GM15510 (cell line): ENCODE results near the gene KCNK17.

Source experiments
- POLR2A ChIP-seq: IDR thresholded peaks from 3 replicates; pipeline ENCODE4 v1.6.1; 2011; ENCODE audit warnings: borderline replicate concordance; ENCODE audit not compliant: insufficient read length; ENCODE audit errors: extremely low read depth

KCNK17 gene

DNA sequence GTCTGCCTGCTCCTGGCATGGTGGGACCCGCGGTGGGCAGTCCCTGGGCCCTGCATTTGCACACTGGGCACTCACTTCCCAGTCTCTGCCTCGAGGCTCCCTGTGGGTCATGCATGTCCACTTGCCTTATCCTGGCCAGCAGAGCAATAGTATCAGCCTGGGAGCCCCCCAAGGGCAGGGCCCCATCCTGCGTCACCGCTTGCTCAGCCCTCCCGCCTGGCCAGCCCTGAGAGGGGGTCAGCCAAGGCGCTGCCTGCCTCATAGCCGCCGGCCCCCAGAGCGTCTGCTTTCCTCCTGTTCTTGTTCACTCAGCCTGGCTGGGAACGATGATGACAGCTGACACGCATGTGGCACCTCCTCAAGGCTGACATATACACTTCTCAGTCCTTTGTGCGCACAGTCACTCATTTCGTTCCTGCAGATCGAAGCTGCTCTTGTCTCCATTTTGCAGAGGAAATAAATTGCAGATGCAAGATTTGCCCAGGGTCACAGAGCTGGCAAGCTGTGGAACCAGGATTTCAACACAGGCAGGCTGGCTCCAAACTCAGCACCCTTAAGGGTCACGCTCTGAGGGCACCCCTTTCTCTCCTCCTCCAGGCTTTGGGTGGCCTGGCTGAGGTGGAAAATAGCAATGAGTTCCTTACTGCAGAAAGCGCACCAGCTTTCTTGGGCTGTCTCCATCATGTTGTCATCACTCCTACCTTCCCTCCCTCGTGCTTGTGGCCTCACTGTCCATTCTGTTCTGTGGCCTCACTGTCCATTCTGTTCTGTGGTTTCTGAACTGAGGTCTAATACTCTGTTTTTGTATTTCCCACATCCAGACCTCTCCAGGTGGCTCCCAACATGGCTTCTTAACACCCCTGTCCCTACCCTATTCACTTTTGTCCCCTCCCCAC, 17.2 kb downstream of the KCNK17 start:
- TF ChIP-seq POLR2A = no peak

DNA sequence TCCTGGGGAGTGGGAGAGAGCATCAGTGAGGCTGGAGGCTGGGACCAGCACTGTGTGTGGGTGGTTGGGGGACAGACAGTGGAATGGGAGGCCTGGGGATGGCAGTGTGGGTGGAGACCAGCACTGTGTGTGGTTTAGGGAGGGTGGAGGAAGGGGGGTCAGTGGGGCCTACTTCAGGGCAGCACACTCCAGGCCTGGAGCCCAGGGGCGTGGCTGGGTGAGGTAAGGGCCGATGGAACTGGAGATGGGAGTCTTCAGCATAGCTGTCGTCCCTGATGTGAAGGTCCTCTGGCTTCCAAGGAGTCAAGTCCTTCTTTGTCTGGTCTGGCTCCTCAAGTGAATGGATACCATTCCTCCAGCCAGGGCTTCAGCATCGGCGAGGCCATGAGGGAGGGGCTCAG, 18.6 kb downstream of the KCNK17 start:
- no peak for TF ChIP-seq POLR2A

DNA sequence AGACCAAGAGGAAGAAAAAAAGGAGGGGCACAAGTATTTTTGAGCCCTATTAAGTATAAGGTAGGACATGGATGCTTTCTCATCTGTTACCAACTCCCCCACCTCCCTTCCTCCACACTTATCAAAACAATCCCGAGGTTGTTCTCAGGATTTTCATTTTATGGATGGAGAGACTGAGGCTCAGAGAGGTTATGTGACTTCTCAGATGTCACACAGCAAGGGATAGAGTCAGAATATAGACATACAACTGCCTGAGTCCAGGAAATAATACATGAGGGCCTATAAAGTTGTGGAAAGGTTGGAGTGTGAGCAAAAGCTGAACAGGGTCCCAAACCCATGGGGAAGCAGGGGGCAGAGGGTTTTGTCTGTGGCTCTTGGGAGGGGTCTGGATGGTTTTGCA, 19.3 kb downstream of the KCNK17 start:
- no peak for TF ChIP-seq POLR2A

DNA sequence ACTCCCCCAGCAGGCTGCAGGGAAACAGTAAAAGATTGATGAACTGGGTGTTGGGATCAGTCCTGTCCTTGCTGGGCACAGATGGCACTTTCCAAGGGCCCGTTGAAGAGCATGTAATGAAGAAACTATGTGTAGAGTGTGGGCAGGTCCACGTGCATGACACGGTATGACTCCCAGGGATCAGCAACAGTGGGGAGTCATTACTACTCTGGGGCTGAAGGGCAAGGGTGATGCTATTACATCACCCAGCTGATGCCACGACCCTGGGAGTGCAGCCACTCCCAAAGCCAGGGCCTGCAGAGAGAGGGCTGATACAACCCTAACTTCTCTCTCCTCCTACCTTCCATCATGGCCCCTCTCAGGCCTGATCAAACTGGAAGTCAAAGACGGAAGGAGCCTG, 20.1 kb downstream of the KCNK17 start:
- TF ChIP-seq POLR2A = no peak

DNA sequence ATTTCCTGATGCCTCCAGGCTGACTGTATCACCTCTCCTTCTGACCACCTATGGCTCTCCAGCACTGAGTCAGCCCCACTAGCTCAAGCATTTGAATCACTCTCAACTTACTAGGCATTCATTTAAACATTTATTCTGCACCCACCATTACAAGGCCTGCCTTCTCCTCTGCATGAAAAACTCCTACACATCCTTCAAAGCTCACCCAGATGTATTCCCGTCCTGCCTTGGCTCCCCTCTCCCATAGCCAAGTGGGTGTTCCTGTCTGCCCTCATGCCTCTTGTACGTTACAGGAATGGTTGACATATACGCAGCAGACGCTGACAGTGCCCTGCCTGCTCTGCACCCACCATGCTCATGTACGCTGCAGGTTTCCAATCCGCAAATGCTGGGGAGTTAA, 21.6 kb downstream of the KCNK17 start:
- TF ChIP-seq POLR2A = no peak

DNA sequence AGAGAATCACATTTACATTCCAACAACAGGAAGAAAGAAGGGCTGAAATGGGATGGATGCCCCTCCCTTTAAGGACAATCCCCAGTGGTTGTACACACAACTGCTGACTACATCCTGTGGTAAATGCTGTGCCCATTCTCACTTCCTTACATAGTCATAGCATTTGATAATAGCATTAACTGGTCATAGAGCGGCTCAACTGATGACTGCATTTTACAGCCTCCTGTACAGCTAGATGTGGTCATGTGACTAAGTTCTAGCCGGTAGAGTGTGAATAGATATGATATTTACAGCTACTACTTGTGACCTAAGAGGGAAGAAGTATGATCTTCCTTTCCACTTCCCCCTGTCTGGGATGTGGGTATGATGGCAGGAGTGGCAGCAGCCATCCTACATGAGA, 24.7 kb downstream of the KCNK17 start:
- no peak for TF ChIP-seq POLR2A

DNA sequence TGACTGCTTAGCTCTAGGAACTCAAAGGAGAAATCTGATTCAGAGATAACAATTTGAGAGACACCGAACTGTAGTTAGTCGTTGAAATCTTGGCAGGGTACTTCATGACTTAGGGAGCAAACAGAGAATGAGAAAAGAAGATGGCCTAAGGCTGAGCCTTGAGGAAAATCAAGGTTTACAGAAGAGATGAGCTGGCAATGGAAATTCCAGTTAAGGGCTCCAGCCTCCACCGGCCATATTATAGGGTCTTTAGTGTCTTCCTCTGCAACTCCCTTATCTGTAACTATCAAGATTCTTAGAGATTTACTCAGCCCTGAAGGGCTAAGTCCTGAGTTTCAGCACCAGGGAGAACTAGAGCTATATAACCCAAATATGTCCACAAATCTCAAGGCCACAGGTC, 26.6 kb downstream of the KCNK17 start:
- no peak for TF ChIP-seq POLR2A

DNA sequence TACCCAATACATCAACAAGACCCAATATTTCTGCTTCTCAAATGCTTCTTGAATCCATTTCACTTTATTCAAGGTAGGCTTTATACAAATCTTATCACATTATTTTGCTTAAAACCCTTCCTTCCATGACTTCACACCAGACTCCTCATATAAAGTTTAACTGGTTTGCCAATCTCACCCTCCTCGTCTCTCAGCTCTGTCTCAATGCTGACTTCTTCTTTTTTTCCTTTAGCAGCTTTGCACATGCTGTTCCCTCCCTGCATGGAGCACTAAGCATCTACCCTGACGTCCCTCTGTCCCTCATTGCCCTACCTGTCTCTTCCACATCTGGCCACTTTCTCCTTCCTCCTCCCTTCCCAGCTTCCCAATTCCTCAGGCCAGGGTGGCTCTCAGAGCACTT, 31.4 kb downstream of the KCNK17 start:
- TF ChIP-seq POLR2A = no peak

DNA sequence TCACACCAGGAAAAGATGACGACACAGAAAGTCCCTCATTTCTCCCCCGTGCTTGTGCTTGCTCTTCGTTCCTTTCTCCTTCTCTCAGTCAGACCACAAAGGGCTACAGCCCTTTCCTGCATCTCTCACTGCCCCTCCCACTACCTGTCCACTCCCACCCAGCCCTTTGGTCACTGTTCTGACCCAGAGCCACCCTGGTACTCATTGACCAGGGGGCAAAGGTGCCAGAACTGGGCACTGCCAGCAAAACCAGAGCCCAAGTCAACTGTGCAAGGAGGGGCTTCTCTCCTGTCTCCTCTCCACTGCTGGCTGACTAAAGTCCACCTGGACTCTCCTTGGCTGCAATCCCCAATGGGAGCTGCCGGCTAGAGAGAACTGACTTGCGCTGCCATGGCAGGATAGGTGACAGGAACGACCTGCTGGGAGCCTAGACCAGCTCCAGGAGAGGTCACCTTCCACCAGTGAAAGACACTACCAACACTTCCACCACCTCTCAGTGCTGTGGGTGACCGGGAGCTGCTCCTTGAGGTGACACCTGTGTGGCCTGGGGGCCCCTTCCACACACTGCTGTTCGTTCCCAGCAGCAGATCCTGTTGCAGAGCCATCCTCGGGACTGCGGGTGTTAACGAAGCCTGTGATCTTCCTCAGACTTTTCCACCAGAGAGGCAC, 32.8 kb downstream of the KCNK17 start:
- no peak for TF ChIP-seq POLR2A

DNA sequence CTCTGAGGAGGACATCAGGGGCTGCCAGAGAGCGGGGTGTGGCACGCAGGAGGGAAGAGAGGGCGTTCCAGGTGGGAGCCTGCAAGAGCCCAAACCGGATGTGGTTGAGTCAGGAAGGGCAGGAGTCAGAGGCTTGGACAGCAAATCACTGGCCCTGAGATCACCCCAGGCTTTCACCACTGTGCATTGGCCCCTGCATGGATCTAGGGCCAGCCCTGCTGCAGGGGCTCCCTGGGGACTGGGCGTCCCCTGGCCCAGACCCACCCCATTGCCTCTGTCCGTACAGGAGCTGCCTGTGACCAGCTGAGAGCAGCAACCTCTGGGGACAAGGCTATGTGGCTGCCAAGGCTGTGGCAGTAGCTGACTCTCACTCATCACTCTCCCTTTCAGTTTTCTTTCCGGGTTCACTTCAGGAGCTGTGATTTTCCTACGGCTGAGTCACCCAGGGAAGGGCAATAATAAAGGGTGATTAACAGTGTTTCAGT, 33.9 kb downstream of the KCNK17 start:
- no peak for TF ChIP-seq POLR2A

DNA sequence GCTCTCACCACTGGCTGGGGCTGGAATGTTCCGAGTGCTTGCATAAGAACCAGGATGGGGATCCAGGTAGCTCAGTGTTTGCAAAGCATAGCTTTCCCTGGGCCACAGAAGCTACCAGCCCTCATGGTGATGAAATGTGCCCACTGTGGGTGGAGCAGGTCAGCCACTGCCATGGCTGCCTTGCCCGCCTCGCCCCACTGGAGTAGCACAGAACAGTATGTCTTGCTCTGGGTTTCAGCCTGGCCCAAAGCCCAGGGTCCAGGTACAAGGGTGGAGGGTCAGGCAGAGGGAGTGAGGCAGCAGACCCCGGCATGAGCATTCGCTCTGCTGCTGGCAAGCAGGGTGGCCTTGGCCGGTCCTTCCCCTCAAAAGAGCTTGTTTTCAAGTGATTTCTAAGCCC, 34.7 kb downstream of the KCNK17 start:
- TF ChIP-seq POLR2A = no peak

DNA sequence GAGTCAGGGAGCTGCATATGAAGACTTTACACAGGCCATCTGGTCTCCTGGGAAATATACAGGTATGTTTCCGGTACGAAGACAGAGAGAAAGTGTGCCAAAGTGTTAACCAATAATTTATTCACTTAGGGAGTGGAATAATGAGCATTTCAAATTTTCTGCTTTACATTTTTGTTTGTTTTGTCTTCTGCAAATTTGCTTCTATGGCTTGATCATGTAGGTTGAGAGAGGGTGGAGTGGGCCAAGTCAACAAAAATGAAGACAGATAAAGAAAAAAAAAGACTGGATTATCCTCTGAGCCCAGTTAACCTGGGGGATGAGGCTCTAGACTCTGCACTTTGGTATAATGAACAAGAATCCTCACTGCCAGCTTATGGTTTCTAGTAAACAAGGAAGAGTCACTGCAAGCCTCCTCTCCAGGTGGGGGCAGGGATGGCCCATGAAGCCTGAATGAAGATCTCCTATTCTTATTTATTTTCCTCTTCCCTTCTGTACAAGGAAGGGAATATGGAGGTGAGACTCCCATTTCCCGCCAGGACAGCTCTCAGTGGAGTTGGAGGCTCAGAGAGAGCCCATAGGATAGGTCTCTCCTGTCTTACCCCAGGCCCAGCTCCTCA, 37.7 kb downstream of the KCNK17 start:
- TF ChIP-seq POLR2A = no peak

DNA sequence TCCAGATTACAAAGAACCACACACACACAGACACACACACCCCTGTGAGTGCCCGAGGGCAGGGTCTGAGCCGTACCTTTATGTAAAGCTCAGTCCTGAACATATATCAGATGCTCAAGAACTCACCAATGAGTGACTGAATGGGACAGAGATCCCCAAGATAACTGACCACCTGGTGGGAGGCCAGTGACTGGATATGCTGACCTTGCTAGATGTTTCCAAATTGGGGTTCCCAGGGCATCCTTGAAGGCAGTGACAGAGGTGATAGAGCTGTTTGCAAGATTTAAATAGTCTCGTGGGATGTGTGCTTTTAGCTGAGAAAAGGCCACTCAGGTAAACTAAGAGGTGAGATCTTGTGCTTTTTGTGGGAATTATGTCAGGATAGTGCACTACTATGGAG, 39.3 kb downstream of the KCNK17 start:
- no peak for TF ChIP-seq POLR2A

DNA sequence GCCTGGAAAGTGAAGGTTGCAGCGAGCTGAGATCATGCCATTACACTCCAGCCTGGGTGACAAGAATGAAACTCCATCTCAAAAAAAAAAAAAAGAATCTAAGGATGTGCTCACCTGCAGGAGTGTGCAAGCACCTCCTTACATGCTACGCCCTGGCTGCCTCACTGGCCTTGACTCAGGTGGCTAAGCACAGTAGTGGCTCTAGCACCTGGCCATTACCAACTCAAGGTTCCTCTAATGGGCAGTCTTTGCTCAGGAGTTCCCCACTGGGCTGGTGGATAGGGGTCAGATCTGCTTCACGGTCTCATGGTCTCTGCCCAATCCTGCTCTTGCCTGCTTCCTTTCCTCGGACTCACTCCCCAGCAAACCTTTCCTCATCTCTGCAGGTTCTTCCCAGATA, 39.7 kb downstream of the KCNK17 start:
- no peak for TF ChIP-seq POLR2A

DNA sequence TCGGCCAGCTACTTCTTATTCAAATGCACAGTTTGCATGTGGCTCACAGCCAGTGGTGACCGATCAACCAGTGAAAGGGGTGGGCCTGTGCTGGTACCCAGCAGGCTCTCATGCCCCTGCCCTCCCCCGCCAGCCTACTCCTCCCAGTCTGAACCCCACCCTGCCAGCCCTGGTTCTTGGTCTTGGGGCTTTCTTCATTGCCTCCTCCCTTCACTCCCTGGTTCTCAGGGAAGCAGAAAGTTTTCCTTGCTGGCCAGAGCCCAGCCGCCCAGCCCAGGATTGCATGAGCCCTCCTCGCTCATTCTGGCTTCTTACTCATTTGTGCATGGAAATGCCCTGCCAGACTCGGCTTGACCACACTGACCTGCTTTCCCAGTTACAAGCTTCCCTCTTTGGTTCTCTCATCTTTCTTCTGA, 40.8 kb downstream of the KCNK17 start:
- no peak for TF ChIP-seq POLR2A
